Measurements from ENCODE around the gene CDKAL1. TPM values are rescaled to one million over a fixed set of nuclear protein-coding genes. Genes with fewer than 3 reads are reported as not detected.
"Not testable (repeated sequence)": the region's sequence is repeated elsewhere in the genome, so short reads cannot be mapped to it uniquely, and the experiment has no call there.

Gene CDKAL1
- total RNA-seq, 1 donor from 2014 or later, result 11.3 TPM

GRCh38 chr6:21049572-21049971 lies 515.3 kb downstream of the CDKAL1 start:
- no peaks in the 10 kb centered on the region for H3K27me3 ChIP-seq
- H3K36me3 ChIP-seq, result no peaks in the 10 kb centered on the region
- H3K4me1 ChIP-seq, result no peaks in the 10 kb centered on the region
- no peaks in the 10 kb centered on the region for H3K9me3 ChIP-seq
- no peak for DNase-seq (ENCODE audit: extremely low spot score in 2 of 2)
- TF ChIP-seq POLR2AphosphoS5 (IDR thresholded peaks at IDR 0.05; ENCODE audit: insufficient read depth in 1 of 2, low read depth in 1 of 2) (no peak), POLR2A (IDR thresholded peaks at IDR 0.05) (no peak)
- TF ChIP-seq, protein P1, sequence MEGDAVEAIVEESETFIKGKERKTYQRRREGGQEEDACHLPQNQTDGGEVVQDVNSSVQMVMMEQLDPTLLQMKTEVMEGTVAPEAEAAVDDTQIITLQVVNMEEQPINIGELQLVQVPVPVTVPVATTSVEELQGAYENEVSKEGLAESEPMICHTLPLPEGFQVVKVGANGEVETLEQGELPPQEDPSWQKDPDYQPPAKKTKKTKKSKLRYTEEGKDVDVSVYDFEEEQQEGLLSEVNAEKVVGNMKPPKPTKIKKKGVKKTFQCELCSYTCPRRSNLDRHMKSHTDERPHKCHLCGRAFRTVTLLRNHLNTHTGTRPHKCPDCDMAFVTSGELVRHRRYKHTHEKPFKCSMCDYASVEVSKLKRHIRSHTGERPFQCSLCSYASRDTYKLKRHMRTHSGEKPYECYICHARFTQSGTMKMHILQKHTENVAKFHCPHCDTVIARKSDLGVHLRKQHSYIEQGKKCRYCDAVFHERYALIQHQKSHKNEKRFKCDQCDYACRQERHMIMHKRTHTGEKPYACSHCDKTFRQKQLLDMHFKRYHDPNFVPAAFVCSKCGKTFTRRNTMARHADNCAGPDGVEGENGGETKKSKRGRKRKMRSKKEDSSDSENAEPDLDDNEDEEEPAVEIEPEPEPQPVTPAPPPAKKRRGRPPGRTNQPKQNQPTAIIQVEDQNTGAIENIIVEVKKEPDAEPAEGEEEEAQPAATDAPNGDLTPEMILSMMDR (IDR thresholded peaks at IDR 0.05), result no peak
- no peak overlapping the region for H3K27ac ChIP-seq
- intact Hi-C loops (cut with DNase I), result no loop called here
- no peak overlapping the region for H3K4me3 ChIP-seq

DNA sequence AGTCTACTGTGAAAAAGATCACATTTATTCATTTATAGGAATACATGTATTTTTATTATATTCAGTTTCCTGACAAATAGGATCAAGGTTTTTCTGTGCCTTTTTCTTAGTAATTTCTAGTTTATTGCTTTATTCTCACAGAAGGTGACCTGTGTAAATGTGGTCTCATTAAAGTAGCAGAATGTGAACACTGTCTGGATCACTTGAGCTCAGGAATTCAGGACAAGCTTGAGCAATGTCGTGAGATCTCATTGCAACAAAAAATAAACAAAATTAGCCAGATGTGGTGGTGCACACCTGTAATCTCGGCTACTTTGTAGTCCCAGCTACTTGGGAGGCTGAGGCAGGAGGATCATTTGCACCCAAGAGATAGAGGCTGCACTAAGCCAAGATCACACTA lies 516.7 kb downstream of the CDKAL1 start:
- no peaks in the 10 kb centered on the region for H3K4me1 ChIP-seq
- no peak overlapping the region for H3K27ac ChIP-seq
- DNase-seq (ENCODE audit: extremely low spot score in 2 of 2), result no peak
- no peaks in the 10 kb centered on the region for H3K9me3 ChIP-seq
- intact Hi-C loops (cut with DNase I), result no loop called here
- no peaks in the 10 kb centered on the region for H3K27me3 ChIP-seq
- no peaks in the 10 kb centered on the region for H3K36me3 ChIP-seq
- TF ChIP-seq, protein P1 (IDR thresholded peaks at IDR 0.05), result no peak
- no peak for TF ChIP-seq POLR2AphosphoS5 (IDR thresholded peaks at IDR 0.05; ENCODE audit: insufficient read depth in 1 of 2, low read depth in 1 of 2)
- TF ChIP-seq POLR2A (IDR thresholded peaks at IDR 0.05), result no peak
- H3K4me3 ChIP-seq, result no peak overlapping the region

- Histone ChIP-seq H3K36me3 (no peaks in the 10 kb centered on the region), H3K4me3 (no peak overlapping the region), H3K4me1 (no peaks in the 10 kb centered on the region), H3K9me3 (no peaks in the 10 kb centered on the region), H3K27ac (no peak overlapping the region), H3K27me3 (no peaks in the 10 kb centered on the region)
- no peak for DNase-seq (ENCODE audit: extremely low spot score in 2 of 2)
- no peak for TF ChIP-seq POLR2A (IDR thresholded peaks at IDR 0.05)
- TF ChIP-seq POLR2AphosphoS5 (IDR thresholded peaks at IDR 0.05; ENCODE audit: insufficient read depth in 1 of 2, low read depth in 1 of 2), result no peak
- TF ChIP-seq, protein P1 (IDR thresholded peaks at IDR 0.05), result no peak
- intact Hi-C loops (cut with DNase I), result no loop called here
These were observed 517.5 kb downstream of the CDKAL1 start for GRCh38 chr6:21051777-21052176.

DNA sequence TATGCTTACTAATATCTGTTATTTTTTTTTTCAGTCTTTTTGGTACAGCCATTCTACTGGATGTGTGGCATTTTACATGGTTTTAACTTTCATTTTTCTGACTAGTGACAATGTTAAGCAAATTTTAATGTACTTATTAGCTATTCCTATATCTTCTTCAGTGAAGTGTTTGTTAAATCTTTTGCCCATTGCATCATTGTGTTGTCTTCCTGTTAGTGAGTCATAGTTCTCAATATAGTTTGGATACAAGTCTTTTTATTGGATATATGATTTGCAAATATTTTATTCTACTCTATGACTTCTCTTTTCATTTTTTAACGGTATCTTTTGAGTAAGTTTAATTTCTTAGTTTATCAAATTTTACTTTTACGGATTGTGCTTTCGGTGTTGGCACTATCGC lies 519.4 kb downstream of the CDKAL1 start:
- no peak for TF ChIP-seq POLR2A (IDR thresholded peaks at IDR 0.05)
- no peak for TF ChIP-seq POLR2AphosphoS5 (IDR thresholded peaks at IDR 0.05; ENCODE audit: insufficient read depth in 1 of 2, low read depth in 1 of 2)
- TF ChIP-seq, protein P1 (IDR thresholded peaks at IDR 0.05), result no peak
- Histone ChIP-seq H3K27me3 (no peaks in the 10 kb centered on the region), H3K4me3 (no peak overlapping the region), H3K27ac (no peak overlapping the region), H3K36me3 (no peaks in the 10 kb centered on the region), H3K9me3 (no peaks in the 10 kb centered on the region), H3K4me1 (no peaks in the 10 kb centered on the region)
- intact Hi-C loops (cut with DNase I), result no loop called here
- DNase-seq (ENCODE audit: extremely low spot score in 2 of 2), result no peak

DNA sequence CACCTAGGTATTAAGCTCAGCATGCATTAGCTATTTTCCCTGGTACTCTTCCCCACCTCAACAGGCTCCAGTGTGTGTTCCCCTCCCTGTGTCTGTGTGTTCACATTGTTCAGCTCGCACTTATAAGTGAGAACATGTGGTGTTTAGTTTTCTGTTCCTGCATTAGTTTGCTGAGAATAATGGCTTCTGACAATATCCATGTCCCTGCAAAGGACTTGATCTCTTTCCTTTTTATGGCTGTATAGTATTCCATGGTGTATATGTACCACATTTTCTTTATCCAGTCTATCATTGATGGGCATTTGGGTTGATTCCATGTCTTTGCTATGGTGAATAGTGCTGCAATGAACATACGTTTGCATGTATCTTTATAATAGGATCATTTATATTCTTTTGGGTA lies 521.2 kb downstream of the CDKAL1 start:
- H3K27me3 ChIP-seq; H3K4me1 ChIP-seq; H3K9me3 ChIP-seq; intact Hi-C loops (cut with DNase I); H3K4me3 ChIP-seq; H3K27ac ChIP-seq; H3K36me3 ChIP-seq; DNase-seq (ENCODE audit: extremely low spot score in 2 of 2): not testable (repeated sequence)

DNA sequence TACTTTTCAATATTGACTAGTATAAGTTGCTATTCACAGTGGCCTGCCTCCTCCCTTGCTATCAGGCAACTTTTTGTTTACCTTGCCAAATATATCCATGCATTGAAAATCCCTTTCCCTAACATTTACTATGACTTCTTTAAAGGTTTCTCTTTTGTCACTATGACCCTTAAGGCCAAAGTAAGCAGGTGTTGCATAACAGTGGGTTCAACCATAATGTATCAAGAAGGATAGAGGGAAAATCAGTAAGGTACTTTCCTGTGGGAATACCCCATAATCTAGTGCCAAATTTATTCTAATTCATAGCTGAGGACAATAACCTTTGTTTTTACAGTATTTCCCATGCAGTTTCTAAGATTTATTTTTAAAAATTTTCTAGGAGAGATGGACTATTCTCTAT lies 527.6 kb downstream of the CDKAL1 start:
- H3K4me1 ChIP-seq, result no peaks in the 10 kb centered on the region
- no peak for DNase-seq (ENCODE audit: extremely low spot score in 2 of 2)
- no peaks in the 10 kb centered on the region for H3K9me3 ChIP-seq
- H3K4me3 ChIP-seq, result no peak overlapping the region
- no peaks in the 10 kb centered on the region for H3K36me3 ChIP-seq
- TF ChIP-seq POLR2AphosphoS5 (IDR thresholded peaks at IDR 0.05; ENCODE audit: insufficient read depth in 1 of 2, low read depth in 1 of 2) (no peak), POLR2A (IDR thresholded peaks at IDR 0.05) (no peak)
- TF ChIP-seq, protein P1 (IDR thresholded peaks at IDR 0.05), result no peak
- no peaks in the 10 kb centered on the region for H3K27me3 ChIP-seq
- no peak overlapping the region for H3K27ac ChIP-seq
- intact Hi-C loops (cut with DNase I), result no loop called here

Data from vagina (tissue), 2 donors.